Fibroblast of lung (primary cell): ENCODE measurements around the gene TEX29. TPM values are rescaled to one million over a fixed set of nuclear protein-coding genes. Genes with fewer than 3 reads are reported as not detected.

ENCODE experiments used
- DNase-seq, 2 donors: peaks; one replicate each; pipeline versions ENCODE4 v3.0.0 to v3.0.0-alpha.2; 2010; ENCODE audit warnings: low read depth in 2 of 2
- H2AFZ ChIP-seq: 2 replicates; pipeline ENCODE4 v1.5.1; 2012; ENCODE audit warnings: low read length, control low read depth, inconsistent platforms
- H3K27ac ChIP-seq: 2 replicates; pipeline ENCODE4 v1.5.1; 2011; ENCODE audit warnings: low read length, control low read depth; ENCODE audit not compliant: insufficient read depth
- H3K27me3 ChIP-seq: 2 replicates; pipeline ENCODE4 v1.5.1; 2011; ENCODE audit warnings: mild to moderate bottlenecking, low read length; ENCODE audit not compliant: control insufficient read depth, insufficient read depth
- H3K36me3 ChIP-seq: 2 replicates; pipeline ENCODE4 v1.5.1; 2011; ENCODE audit warnings: low read length; ENCODE audit not compliant: control insufficient read depth, insufficient read depth
- H3K4me1 ChIP-seq: 2 replicates; pipeline ENCODE4 v1.5.1; 2011; ENCODE audit warnings: low read length; ENCODE audit not compliant: control insufficient read depth, insufficient read depth; ENCODE audit errors: extremely low read depth
- H3K4me2 ChIP-seq: 2 replicates; pipeline ENCODE4 v1.5.1; 2011; ENCODE audit warnings: low read length, control low read depth; ENCODE audit not compliant: insufficient read depth; ENCODE audit errors: extremely low read depth
- H3K4me3 ChIP-seq, 4 experiments: fragments of 200-600 bp in 1 of 4; sonication (generic) in 1 of 4; replicated peaks in 1 of 4; 2 replicates each; pipeline ENCODE4 v1.5.1; 2011 to 2016; ENCODE audit warnings: low read length in 4 of 4, low read depth in 3 of 4, mild to moderate bottlenecking in 3 of 4, control low read depth in 2 of 4, inconsistent platforms in 1 of 4, mixed read lengths in 1 of 4; ENCODE audit not compliant: insufficient read depth in 1 of 4; ENCODE audit errors: control extremely low read depth in 1 of 4
- H3K79me2 ChIP-seq: 2 replicates; pipeline ENCODE4 v1.5.1; 2012; ENCODE audit warnings: mild to moderate bottlenecking, low read length, inconsistent platforms; ENCODE audit not compliant: control insufficient read depth, insufficient read depth
- H3K9ac ChIP-seq: 2 replicates; pipeline ENCODE4 v1.5.1; 2011; ENCODE audit warnings: mild to moderate bottlenecking, low read length, control low read depth; ENCODE audit not compliant: insufficient read depth
- H3K9me3 ChIP-seq: 2 replicates; pipeline ENCODE4 v1.5.1; 2012; ENCODE audit warnings: low read depth, low read length; ENCODE audit not compliant: control insufficient read depth, insufficient read depth
- H4K20me1 ChIP-seq: 2 replicates; pipeline ENCODE4 v1.5.1; 2011; ENCODE audit warnings: low read length; ENCODE audit not compliant: control insufficient read depth, insufficient read depth; ENCODE audit errors: extremely low read depth
- CTCF ChIP-seq, 2 donors: IDR thresholded peaks in 1 of 2; conservative IDR thresholded peaks in 1 of 2; 1 replicate in 1 of 2; 2 replicates in 1 of 2; pipeline ENCODE4 v1.5.1; 2011 to 2012; ENCODE audit warnings: low read length in 2 of 2, control low read depth in 1 of 2, inconsistent platforms in 1 of 2, low read depth in 1 of 2, mild to moderate bottlenecking in 1 of 2
- EZH2 ChIP-seq: IDR thresholded peaks from 2 replicates; pipeline ENCODE4 v1.5.1; 2012; ENCODE audit warnings: low read length, control low read depth, mild to moderate bottlenecking; ENCODE audit errors: missing control alignments
- polyA plus RNA-seq, 2 donors: library from polyadenylated mRNA; depleted of rRNA in 1 of 2; stranded (reverse) in 1 of 2; unstranded in 1 of 2; fragments of >200 nt; gene quantifications; 2 replicates each; pipeline ENCODE4 v1.2.1, GENCODE V29; 2011 to 2012; ENCODE audit warnings: missing spikeins in 1 of 2
- total RNA-seq: library from RNA; depleted of rRNA; stranded (reverse); fragments of >200 nt; gene quantifications from 2 replicates; pipeline ENCODE4 v1.2.1, GENCODE V29; 2014

Gene TEX29
- total and polyA plus RNA-seq, 2 donors (not counting 1 experiment from before 2014, with no cell fraction given), result 0.66 to 1.7 TPM

GRCh38 chr13:111298214-111298975, 22.0 kb upstream of the TEX29 start:
- Histone ChIP-seq H2AFZ (no peak overlapping the region), H3K9ac (no peak overlapping the region), H3K27ac (no peak overlapping the region), H3K4me3 (no peak overlapping the region), H3K9me3 (no peaks in the 10 kb centered on the region), H3K79me2 (no peaks in the 10 kb centered on the region), H3K36me3 (peaks cover 8% of the 10 kb centered on the region), H4K20me1 (no peaks in the 10 kb centered on the region), H3K4me2 (no peak overlapping the region), H3K4me1 (no peaks in the 10 kb centered on the region), H3K27me3 (no peaks in the 10 kb centered on the region)
- TF ChIP-seq CTCF (conservative IDR thresholded peaks at IDR 0.05 in 1 of 2, IDR thresholded peaks at IDR 0.05 in 1 of 2; ENCODE audit: low read depth in 1 of 2, low read length in 2 of 2) (no peak), EZH2 (no peak)
- DNase-seq, result no peak

- Histone ChIP-seq H3K9me3 (no peaks in the 10 kb centered on the region), H3K4me2 (no peak overlapping the region), H3K4me3 (no peak overlapping the region), H3K9ac (no peak overlapping the region), H3K79me2 (no peaks in the 10 kb centered on the region), H4K20me1 (no peaks in the 10 kb centered on the region), H2AFZ (no peak overlapping the region), H3K27me3 (no peaks in the 10 kb centered on the region), H3K36me3 (peaks cover 14% of the 10 kb centered on the region), H3K4me1 (no peaks in the 10 kb centered on the region), H3K27ac (no peak overlapping the region)
- DNase-seq, result no peak
- TF ChIP-seq EZH2 (no peak), CTCF (conservative IDR thresholded peaks at IDR 0.05 in 1 of 2, IDR thresholded peaks at IDR 0.05 in 1 of 2; ENCODE audit: low read depth in 1 of 2, low read length in 2 of 2) (no peak)
These were observed 18.3 kb upstream of the TEX29 start for GRCh38 chr13:111302045-111302726.

DNA sequence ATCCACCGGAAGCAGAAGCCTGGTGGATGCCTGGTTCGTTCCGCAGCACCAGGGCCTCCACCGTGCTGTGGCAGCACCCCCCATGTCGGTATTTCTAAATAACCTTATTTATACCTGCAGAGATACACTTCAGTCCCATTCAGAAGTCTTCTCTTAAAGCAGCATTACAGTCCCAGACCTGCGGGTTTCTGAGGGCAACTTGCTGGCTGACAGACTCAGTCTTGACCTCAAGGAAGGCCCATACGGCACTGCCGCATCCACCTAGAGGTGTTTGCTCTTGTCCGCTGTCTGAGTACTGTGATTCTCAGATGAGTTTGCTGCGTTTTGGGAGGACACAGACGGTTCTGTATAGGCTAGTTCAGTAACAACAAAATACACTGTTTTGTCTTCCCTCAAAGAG, 16.9 kb upstream of the TEX29 start:
- no peak overlapping the region for H2AFZ ChIP-seq
- TF ChIP-seq CTCF (conservative IDR thresholded peaks at IDR 0.05 in 1 of 2, IDR thresholded peaks at IDR 0.05 in 1 of 2; ENCODE audit: low read depth in 1 of 2, low read length in 2 of 2), result no peak
- TF ChIP-seq EZH2, result no peak
- peaks cover 14% of the 10 kb centered on the region for H3K36me3 ChIP-seq
- no peaks in the 10 kb centered on the region for H4K20me1 ChIP-seq
- H3K9ac ChIP-seq, result no peak overlapping the region
- no peaks in the 10 kb centered on the region for H3K79me2 ChIP-seq
- H3K4me2 ChIP-seq, result no peak overlapping the region
- no peak for DNase-seq
- H3K27ac ChIP-seq, result no peak overlapping the region
- H3K4me3 ChIP-seq, result no peak overlapping the region
- H3K27me3 ChIP-seq, result no peaks in the 10 kb centered on the region
- H3K9me3 ChIP-seq, result no peaks in the 10 kb centered on the region
- no peaks in the 10 kb centered on the region for H3K4me1 ChIP-seq
